ENCODE data around the gene KHK. TPM values are rescaled to one million over a fixed set of nuclear protein-coding genes. Genes with fewer than 3 reads are reported as not detected.

The KHK gene
- 0.53 and 1.9 TPM in 2 replicates for total RNA-seq (ENCODE audit: low replicate concordance)

GRCh38 chr2:27086724-27087593 is at the start of gene KHK:
KHK (plus strand) TSS chr2:27086772; CDS start chr2:27087260, 488 bp downstream.

GRCh38 chr2:27050996-27051901 is 35.3 kb upstream of the KHK start, which contains the start of gene AGBL5:
AGBL5 (plus strand) TSS chr2:27051668; CDS start chr2:27052959, 1,291 bp downstream.

GRCh38 chr2:27071277-27071989 is 15.1 kb upstream of the KHK start, which contains the start of gene OST4:
OST4 (minus strand) TSS chr2:27071654.

GRCh38 chr2:27078267-27079194 is 8.0 kb upstream of the KHK start, which contains the start of gene EMILIN1:
EMILIN1 (plus strand) TSS chr2:27078615; CDS start chr2:27079066, 451 bp downstream.

GRCh38 chr2:27118525-27119329 is 32.2 kb downstream of the KHK start, which contains the start of gene CGREF1:
CGREF1 (minus strand) TSS chr2:27119128; CDS start chr2:27104366, 14,762 bp downstream.

GRCh38 chr2:27123302-27124150 is 37.0 kb downstream of the KHK start, which contains the start of gene ABHD1:
ABHD1 (plus strand) TSS chr2:27123815; CDS start chr2:27123949, 134 bp downstream.

GRCh38 chr2:27133905-27134780 is 47.6 kb downstream of the KHK start, which contains the start of gene PREB:
PREB (minus strand) TSS chr2:27134636; CDS start chr2:27134421, 215 bp downstream.

GRCh38 chr2:27139310-27139709 is 52.7 kb downstream of the KHK start, which contains the start of gene PRR30:
PRR30 (minus strand) TSS chr2:27139410; CDS start chr2:27138329, 1,081 bp downstream.

GRCh38 chr2:27148801-27149439 is 62.3 kb downstream of the KHK start, which contains the start of gene TCF23:
TCF23 (plus strand) TSS chr2:27149004; CDS start chr2:27149134, 130 bp downstream.

Other genes starting within 250 kb of the KHK start
- gene DPYSL5, start 238.6 kb upstream of the KHK start, total RNA-seq (ENCODE audit: low replicate concordance): not detected in 2 replicates
- gene MAPRE3, start 116.1 kb upstream of the KHK start, total RNA-seq (ENCODE audit: low replicate concordance): 3.2 and 7.8 TPM in 2 replicates
- gene TMEM214, start 53.8 kb upstream of the KHK start, total RNA-seq (ENCODE audit: low replicate concordance): 25.3 and 33.9 TPM in 2 replicates
- gene AGBL5, start 35.1 kb upstream of the KHK start, total RNA-seq (ENCODE audit: low replicate concordance): 14.3 and 25.0 TPM in 2 replicates
- gene OST4, start 15.1 kb upstream of the KHK start, total RNA-seq (ENCODE audit: low replicate concordance): 710 and 956 TPM in 2 replicates
- 213 and 319 TPM in 2 replicates for gene EMILIN1, start 8.2 kb upstream of the KHK start, total RNA-seq (ENCODE audit: low replicate concordance)
- 4.9 and 15.8 TPM in 2 replicates for gene CGREF1, start 32.4 kb downstream of the KHK start, total RNA-seq (ENCODE audit: low replicate concordance)
- 0.08 TPM in 1 of 2 replicates, not detected in the other for gene ABHD1, start 37.0 kb downstream of the KHK start, total RNA-seq (ENCODE audit: low replicate concordance)
- 55.5 and 206 TPM in 2 replicates for gene PREB, start 47.9 kb downstream of the KHK start, total RNA-seq (ENCODE audit: low replicate concordance)
- not detected in 2 replicates for gene PRR30, start 52.6 kb downstream of the KHK start, total RNA-seq (ENCODE audit: low replicate concordance)
- 0.82 TPM in 1 of 2 replicates, not detected in the other for gene TCF23, start 62.2 kb downstream of the KHK start, total RNA-seq (ENCODE audit: low replicate concordance)
- gene ATRAID, start 125.3 kb downstream of the KHK start, total RNA-seq (ENCODE audit: low replicate concordance): 183 and 253 TPM in 2 replicates
- gene SLC5A6, start 125.5 kb downstream of the KHK start, total RNA-seq (ENCODE audit: low replicate concordance): 8.3 and 17.7 TPM in 2 replicates
- 26.1 and 35.8 TPM in 2 replicates for gene CAD, start 130.6 kb downstream of the KHK start, total RNA-seq (ENCODE audit: low replicate concordance)
- gene SLC30A3, start 176.3 kb downstream of the KHK start, total RNA-seq (ENCODE audit: low replicate concordance): 0.38 TPM in 1 of 2 replicates, not detected in the other
- gene DNAJC5G, start 188.7 kb downstream of the KHK start, total RNA-seq (ENCODE audit: low replicate concordance): not detected in 2 replicates
- not detected in 2 replicates for gene TRIM54, start 195.7 kb downstream of the KHK start, total RNA-seq (ENCODE audit: low replicate concordance)
- 0.30 TPM in 1 of 2 replicates, not detected in the other for gene UCN, start 221.7 kb downstream of the KHK start, total RNA-seq (ENCODE audit: low replicate concordance)
- 48.7 and 76.6 TPM in 2 replicates for gene MPV17, start 236.3 kb downstream of the KHK start, total RNA-seq (ENCODE audit: low replicate concordance)

Data from smooth muscle cell of the coronary artery (primary cell).